Stimulated activated CD4-positive, alpha-beta T cell treated with anti-CD3 and anti-CD28 coated beads, Interleukin-12 subunit alpha, Interleukin-12 subunit beta, amount 100 ng/mL, for 24 hours (primary cell): ENCODE results near the gene SLC30A7.
"Not testable (repeated sequence)": the region's sequence is repeated elsewhere in the genome, so short reads cannot be mapped to it uniquely, and the experiment has no call there.

Experiments used
- DNase-seq, 2 experiments: peaks; one replicate each; pipeline ENCODE4 v3.0.0-alpha.2; 2020; ENCODE audit warnings: low read depth in 2 of 2

SLC30A7 gene

GRCh38 chr1:100891380-100891779 lies 4.5 kb upstream of the SLC30A7 start:
- no peak for DNase-seq

GRCh38 chr1:100892554-100892953 lies 3.3 kb upstream of the SLC30A7 start:
- no peak for DNase-seq

GRCh38 chr1:100893718-100894117 lies 2.2 kb upstream of the SLC30A7 start:
- DNase-seq: no peak

GRCh38 chr1:100894603-100895539 lies 1.0 kb upstream of the SLC30A7 start, which contains the start of gene EXTL2:
TSS of gene EXTL2 (minus strand) at chr1:100894842. CDS start at chr1:100888757, 6,085 bp downstream.
- peak; percentile 42 to 73 for DNase-seq

- peak; percentile 8 for DNase-seq
Observed at GRCh38 chr1:100896481-100896982, 642 bp downstream of the SLC30A7 start.

- DNase-seq: no peak
Observed at GRCh38 chr1:100902365-100902764, 6.5 kb downstream of the SLC30A7 start.

- DNase-seq: no peak
Observed at GRCh38 chr1:100903777-100904176, 7.9 kb downstream of the SLC30A7 start.

GRCh38 chr1:100904528-100904927 lies 8.6 kb downstream of the SLC30A7 start:
- DNase-seq: no peak

- no peak for DNase-seq
Observed at GRCh38 chr1:100905181-100905580, 9.3 kb downstream of the SLC30A7 start.

GRCh38 chr1:100907887-100908286 lies 12.0 kb downstream of the SLC30A7 start:
- DNase-seq: no peak

- no peak for DNase-seq
Observed at GRCh38 chr1:100909018-100909417, 13.1 kb downstream of the SLC30A7 start.

GRCh38 chr1:100912019-100912418 lies 16.1 kb downstream of the SLC30A7 start:
- no peak for DNase-seq

GRCh38 chr1:100921110-100921706 lies 25.3 kb downstream of the SLC30A7 start:
- DNase-seq: no peak

GRCh38 chr1:100924212-100924611 lies 28.3 kb downstream of the SLC30A7 start:
- DNase-seq: no peak

- no peak for DNase-seq
Observed at GRCh38 chr1:100924991-100925390, 29.1 kb downstream of the SLC30A7 start.

- no peak for DNase-seq
Observed at GRCh38 chr1:100926240-100926639, 30.4 kb downstream of the SLC30A7 start.

GRCh38 chr1:100927276-100927675 lies 31.4 kb downstream of the SLC30A7 start:
- no peak for DNase-seq

- no peak for DNase-seq
Observed at GRCh38 chr1:100928128-100928527, 32.2 kb downstream of the SLC30A7 start.

- DNase-seq: no peak
Observed at GRCh38 chr1:100930494-100930893, 34.6 kb downstream of the SLC30A7 start.

- no peak for DNase-seq
Observed at GRCh38 chr1:100931716-100932115, 35.8 kb downstream of the SLC30A7 start.

- DNase-seq: not testable (repeated sequence)
Observed at GRCh38 chr1:100933555-100933954, 37.7 kb downstream of the SLC30A7 start.

GRCh38 chr1:100936194-100936967 lies 40.5 kb downstream of the SLC30A7 start:
- DNase-seq: no peak
